HG03432 (cell line): ENCODE results near the gene SH3TC1.

Experiments
- ATAC-seq: cut with Tn5 transposase; IDR thresholded peaks from one replicate; pipeline ENCODE4 v1.9.1; 2021; ENCODE audit warnings: mild to moderate bottlenecking, moderate library complexity; ENCODE audit not compliant: unreplicated experiment

Gene SH3TC1

GRCh38 chr4:8179771-8180170 is 19.3 kb upstream of the SH3TC1 start:
- ATAC-seq = no peak

GRCh38 chr4:8180310-8181093 is 18.6 kb upstream of the SH3TC1 start:
- ATAC-seq = no peak

GRCh38 chr4:8181119-8181518 is 18.0 kb upstream of the SH3TC1 start:
- no peak for ATAC-seq

DNA sequence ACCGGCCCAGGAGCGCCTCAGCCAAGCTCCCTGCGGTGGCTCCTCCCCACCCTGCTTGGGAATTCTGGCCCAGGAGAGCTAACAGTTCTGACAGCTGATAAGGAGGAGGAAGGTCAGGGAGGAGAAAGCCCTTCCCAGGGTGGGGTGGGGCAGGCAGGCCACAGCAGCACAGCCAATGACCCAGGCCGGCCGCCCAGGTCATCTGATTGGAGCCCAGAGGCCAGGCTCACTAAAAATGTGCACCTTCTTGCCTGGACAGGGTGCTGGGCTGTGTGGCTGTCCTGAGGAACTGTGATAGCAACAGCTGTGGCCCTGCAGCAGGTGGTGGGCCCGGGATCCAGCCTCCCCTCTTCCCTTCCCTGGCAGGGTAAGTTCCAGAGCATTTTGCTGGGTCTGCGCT is 17.2 kb upstream of the SH3TC1 start:
- no peak for ATAC-seq

GRCh38 chr4:8182294-8182693 is 16.8 kb upstream of the SH3TC1 start:
- ATAC-seq = no peak

DNA sequence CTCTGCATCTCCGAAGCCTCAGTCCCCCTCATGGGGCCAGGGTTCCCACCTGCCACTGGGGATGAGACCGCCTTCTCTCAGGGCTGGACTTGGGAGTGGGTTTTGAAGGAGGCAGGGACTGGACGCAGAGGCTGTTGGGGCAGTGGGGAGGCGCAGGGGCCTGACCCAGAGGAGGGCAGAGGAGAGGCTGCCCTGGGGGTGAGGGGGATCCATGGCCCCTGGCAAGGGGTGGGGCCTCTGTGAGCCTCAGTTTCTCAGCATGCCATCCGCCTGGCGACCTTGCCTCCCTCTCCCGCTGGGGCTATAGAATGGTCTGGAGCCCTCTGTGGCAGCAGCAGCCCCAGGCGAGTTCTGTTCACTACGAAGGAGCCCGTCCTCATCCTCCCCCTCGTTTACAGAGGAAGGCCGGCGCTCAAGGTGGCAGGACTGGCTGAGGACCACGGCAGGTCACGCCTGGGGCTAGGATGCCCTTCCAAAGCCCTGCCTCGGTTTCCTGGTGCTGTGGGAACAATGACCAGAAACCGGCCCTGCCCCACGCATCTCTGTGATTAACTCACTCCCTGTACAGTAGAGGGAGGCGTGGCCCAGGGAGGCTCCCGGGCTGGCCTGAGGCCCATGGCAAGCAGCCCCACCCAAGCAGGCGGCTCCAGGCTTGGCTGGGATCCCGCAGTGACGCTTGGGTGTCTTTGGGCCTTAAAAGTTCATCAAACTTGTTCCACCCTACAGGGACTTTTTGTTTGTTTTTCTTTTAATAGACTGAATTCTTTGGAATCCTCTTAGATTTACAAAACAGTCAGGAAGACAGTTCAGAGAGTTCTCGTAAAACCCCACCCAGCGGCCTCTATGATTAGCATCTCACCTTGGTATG is 16.0 kb upstream of the SH3TC1 start:
- no peak for ATAC-seq

DNA sequence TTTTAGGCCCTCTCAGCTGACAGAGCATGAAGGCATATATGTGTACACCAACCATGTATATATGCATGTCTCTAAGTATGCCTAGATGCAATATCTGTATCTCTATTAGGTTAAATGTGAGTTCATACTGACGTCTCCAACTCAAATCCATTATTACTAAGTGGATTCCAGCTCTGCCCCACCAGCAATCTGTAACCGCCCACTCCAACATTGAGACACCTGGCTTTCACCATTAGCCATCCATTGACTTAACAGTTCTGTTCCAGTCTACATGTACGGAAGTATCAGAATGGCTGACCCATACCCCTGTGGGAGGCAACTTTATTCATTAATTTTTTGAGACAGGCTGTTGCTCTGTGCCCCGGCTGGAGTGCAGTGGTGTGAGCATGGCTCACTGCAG is 15.0 kb upstream of the SH3TC1 start:
- ATAC-seq = no peak

DNA sequence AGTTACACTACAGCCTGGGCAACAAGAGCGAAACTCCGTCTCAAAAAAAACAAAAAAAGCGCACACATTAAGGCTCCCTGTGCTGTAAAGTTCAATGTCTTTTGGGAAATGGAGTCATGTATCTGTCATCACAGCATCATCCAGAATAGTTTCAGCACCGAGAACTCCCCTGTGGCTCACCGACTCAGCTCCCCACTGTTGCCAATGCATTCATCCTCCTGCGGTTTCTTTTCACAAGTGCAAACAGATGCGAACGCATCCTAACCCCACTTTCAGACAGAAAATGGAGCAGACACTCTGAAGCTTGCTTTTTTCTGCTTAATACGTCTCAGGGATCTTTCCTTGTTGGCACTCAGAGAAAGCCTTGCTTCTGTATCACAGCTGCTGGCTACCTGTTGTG is 13.8 kb upstream of the SH3TC1 start:
- ATAC-seq = no peak

DNA sequence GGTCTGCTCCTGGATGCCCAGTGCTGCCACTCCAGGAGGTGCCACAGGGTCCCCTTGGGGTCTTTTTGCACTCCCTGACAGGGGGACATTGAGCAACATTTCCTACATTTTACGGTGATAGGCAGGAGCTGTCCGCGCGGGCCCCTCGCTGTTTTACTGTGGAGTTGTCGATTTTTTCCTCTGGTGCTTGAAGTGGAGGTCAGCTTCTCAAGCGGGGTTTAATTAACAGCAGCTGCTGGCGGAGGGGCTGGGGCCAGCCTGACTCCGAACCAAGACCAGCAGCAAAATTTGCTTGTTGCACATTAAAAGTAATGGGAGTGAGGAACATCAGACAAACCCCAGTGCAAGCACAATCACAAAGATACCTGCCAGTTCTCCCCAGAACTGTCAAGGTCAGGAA is 13.2 kb upstream of the SH3TC1 start:
- no peak for ATAC-seq

DNA sequence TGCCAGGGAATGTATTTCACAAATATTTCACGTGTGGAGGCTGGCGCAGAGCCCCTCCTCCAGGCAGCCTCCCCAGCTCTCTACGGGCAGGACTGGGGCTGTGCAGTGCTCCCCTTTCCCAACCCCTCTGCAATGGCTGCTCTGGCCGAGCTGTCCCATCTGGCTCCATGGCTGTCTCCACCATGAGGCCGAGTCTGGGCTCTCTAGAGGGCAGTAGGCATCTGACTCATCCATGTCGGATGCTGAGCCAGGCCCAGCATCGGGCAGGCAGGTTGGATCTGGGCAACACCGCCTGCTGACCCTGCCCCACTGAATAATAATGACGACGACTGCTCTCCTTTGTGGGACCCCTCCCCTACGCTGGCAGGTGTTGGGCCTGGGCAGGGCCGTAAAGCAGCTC is 11.0 kb upstream of the SH3TC1 start:
- no peak for ATAC-seq

DNA sequence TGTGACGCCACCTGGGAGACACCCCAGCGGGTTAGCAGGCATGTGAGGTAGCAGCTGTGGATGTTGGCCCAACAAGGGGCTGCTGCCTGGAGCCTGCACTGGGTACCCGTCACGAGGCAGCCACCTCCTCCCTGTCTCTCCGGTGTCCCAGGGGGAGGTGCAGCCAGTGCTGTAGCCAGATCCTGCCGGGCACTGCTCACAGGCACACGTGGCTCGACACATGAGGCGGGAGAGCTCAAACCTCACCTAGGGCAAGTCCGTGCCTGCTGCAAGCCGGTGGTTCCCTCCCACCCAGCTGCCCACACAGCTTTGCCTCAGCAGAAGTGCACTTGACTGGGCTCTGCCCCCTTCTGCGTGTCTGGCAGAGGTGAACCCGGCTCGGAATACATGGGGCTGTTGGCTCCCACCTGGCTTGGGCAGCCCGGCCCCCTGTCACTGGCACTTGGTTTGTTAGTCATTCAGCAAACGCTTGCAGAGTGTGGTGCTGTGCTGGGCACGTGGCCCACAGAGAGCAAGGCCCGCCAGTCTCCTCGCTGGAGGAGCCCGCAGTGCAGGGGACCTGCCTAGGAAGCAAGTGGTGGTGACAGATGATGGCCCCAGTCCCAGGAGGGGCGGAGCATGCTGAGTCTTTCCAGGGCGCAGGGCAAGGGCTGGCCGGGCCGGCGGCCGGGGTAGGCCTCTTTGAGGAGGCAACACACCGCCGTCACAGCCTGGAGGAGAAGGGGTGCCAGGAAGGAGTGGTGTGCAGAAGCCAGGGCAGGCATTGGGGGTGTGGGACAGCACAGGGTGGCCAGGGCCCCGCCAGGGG is 10.1 kb upstream of the SH3TC1 start:
- ATAC-seq = no peak

- no peak for ATAC-seq
These were observed 9.3 kb upstream of the SH3TC1 start for GRCh38 chr4:8189551-8190466.

- ATAC-seq = peak; percentile 63
These were observed 7.8 kb upstream of the SH3TC1 start for GRCh38 chr4:8191136-8191747.

DNA sequence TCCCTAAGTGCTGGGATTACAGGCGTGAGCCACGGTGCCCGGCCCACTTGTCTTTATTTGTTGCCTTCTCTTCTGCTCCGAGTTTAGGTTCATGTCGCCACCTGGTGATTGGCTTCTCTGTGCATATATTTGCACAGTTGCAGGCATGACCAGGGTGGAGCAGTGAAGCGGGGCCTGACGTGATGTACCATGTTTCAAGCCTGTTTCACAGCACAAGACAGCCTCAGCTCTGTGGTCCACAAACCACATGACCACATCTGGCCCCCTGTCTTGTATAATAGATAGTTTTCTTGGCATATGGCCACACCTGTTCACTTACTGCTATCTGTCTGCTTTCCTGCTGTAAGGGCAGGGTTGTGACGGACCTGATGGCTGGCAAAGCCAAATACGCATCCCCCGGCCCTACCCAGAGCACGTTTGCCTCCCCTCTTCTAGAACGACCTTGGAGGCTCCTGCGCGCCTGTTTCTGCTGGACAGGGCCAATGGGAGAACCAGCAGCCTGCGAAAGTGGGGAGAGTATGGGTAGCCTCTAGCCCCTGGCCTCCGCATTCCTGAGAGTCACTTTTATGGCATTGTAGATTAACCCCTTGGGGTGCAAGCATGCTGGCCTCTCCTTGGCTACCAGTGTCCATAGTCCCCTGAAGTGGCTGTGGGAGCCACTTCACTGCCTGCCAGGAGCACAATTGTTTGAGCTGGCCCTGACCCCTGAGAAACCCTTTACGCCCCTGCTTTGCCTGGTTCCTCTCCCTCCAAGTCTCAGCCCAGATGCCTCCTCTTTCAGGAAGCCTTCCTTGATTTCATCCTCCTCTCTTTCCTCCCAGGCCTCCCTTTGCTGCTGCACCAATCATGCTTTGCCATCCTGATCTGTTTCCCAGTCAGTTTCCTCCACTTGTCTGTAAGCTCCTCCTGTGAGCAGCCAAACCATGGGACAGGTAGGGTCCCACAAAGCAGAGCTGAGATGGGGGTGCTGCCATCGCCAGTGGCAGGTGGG is 6.0 kb upstream of the SH3TC1 start:
- peak; percentile 86 for ATAC-seq

GRCh38 chr4:8194306-8195242 is 4.5 kb upstream of the SH3TC1 start:
- ATAC-seq = no peak

DNA sequence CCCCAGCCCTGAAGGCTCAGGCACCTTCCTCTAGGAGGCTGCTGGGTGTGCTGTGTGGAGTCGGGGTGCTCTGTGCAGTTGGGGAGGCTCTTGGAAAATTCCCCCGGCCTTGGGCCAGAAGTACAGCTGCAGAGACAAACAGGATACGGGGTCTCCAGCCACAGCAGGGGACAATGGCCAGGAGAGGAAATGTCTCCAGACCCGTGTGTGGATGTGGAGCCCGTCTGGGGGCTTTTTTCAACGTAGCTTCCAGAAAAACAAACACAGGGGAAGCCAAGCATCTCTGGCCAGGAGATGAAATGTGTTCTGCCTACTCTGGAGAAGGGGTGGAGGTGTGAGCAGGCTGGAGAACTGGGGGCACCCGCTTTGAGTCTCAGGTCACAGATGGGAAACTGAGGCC is 3.7 kb upstream of the SH3TC1 start:
- ATAC-seq = no peak

GRCh38 chr4:8195841-8196458 is 3.1 kb upstream of the SH3TC1 start:
- ATAC-seq = no peak
